ENCODE measurements around the gene ATP6V0E2. TPM values are rescaled to one million over a fixed set of nuclear protein-coding genes. Genes with fewer than 3 reads are reported as not detected.

Gene ATP6V0E2
- total RNA-seq, 1 experiment from 2014 or later = 35.6 TPM

DNA sequence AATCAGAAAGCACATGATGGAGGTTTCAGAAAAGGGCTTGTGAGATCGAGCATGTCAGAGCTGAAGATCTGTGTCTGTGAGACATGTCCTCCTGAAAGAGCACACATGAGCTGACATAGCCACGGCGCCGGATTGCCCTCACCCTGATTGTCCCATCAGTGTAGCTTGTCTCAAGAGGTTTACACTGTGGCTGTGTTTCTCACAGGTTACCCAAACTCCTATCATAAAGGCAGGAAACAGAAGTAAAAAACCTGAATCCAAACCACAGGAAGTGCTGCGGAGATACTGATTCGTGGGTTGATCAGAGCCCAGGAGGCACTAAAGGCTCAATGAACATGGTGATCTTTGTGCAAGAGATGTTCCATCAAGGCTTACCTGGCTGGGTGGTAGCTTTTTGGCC lies 3.9 kb upstream of the ATP6V0E2 start:
- no peak overlapping the region for H3K4me2 ChIP-seq
- no peak overlapping the region for H2AFZ ChIP-seq
- ChIA-PET CTCF (no interaction called here), POLR2A (ENCODE audit: unreplicated experiment) (no interaction called here)
- TF ChIP-seq, protein P1, sequence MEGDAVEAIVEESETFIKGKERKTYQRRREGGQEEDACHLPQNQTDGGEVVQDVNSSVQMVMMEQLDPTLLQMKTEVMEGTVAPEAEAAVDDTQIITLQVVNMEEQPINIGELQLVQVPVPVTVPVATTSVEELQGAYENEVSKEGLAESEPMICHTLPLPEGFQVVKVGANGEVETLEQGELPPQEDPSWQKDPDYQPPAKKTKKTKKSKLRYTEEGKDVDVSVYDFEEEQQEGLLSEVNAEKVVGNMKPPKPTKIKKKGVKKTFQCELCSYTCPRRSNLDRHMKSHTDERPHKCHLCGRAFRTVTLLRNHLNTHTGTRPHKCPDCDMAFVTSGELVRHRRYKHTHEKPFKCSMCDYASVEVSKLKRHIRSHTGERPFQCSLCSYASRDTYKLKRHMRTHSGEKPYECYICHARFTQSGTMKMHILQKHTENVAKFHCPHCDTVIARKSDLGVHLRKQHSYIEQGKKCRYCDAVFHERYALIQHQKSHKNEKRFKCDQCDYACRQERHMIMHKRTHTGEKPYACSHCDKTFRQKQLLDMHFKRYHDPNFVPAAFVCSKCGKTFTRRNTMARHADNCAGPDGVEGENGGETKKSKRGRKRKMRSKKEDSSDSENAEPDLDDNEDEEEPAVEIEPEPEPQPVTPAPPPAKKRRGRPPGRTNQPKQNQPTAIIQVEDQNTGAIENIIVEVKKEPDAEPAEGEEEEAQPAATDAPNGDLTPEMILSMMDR (conservative IDR thresholded peaks at IDR 0.05) = no peak
- no peak for TF ChIP-seq EZH2 (IDR thresholded peaks at IDR 0.05; ENCODE audit: low read depth)
- no peak for DNase-seq
- no peaks in the 10 kb centered on the region for H3K9me3 ChIP-seq (ENCODE audit: insufficient read depth, low read depth)
- peaks cover 5% of the 10 kb centered on the region; the same call in 1 of the 2 replicates for H3K4me1 ChIP-seq (replicated peaks; ENCODE audit: insufficient read depth)
- intact Hi-C loops (cut with micrococcal nuclease; ENCODE audit: unreplicated experiment) = loop anchor here (5.0 to 10.0 kb wide), 2 partner anchors 63 to 245 kb away; no protein-coding TSS in a partner anchor
- H3K36me3 ChIP-seq (ENCODE audit: low read depth) = no peaks in the 10 kb centered on the region
- H3K79me2 ChIP-seq (ENCODE audit: low read depth) = no peaks in the 10 kb centered on the region
- H3F3A ChIP-seq (ENCODE audit: insufficient read depth, low read depth) = peaks cover 19% of the 10 kb centered on the region; the same call in 1 of the 2 replicates
- H3K9me2 ChIP-seq (ENCODE audit: insufficient read depth) = no peaks in the 10 kb centered on the region
- BruUV-seq (replicated peaks) = no TSS peak
- no peaks in the 10 kb centered on the region for H4K20me1 ChIP-seq (ENCODE audit: insufficient read depth)
- no peak overlapping the region for H3K27ac ChIP-seq
- H3K27me3 ChIP-seq (ENCODE audit: insufficient read depth, low read depth) = no peaks in the 10 kb centered on the region
- no peak overlapping the region for H3K4me3 ChIP-seq

DNA sequence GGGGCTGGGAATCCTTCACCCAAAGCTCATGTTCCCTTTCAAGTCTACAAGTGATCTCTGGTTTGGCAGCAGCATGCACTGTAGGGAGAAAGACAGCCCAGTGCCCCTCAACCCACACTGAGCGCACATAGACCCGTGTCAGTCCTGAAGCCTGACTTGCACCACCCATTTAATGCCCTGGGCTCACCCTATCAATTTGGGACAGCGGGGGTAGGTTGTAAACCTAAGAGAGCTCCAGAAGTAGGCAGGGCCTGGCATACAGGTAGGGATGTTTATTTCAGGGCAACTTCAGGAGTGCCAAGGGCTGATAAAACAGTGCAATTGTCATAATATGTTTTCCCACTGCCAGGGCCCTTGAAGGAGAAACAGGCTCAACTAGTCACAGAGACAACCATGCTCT lies 3.5 kb upstream of the ATP6V0E2 start:
- no peak overlapping the region for H3K4me3 ChIP-seq
- H3F3A ChIP-seq (ENCODE audit: insufficient read depth, low read depth) = peaks cover 19% of the 10 kb centered on the region; the same call in 1 of the 2 replicates
- no peaks in the 10 kb centered on the region for H4K20me1 ChIP-seq (ENCODE audit: insufficient read depth)
- ChIA-PET CTCF (no interaction called here), POLR2A (ENCODE audit: unreplicated experiment) (no interaction called here)
- no peaks in the 10 kb centered on the region for H3K36me3 ChIP-seq (ENCODE audit: low read depth)
- no peak for TF ChIP-seq EZH2 (IDR thresholded peaks at IDR 0.05; ENCODE audit: low read depth)
- TF ChIP-seq, protein P1 (conservative IDR thresholded peaks at IDR 0.05) = no peak
- no peak overlapping the region for H3K4me2 ChIP-seq
- intact Hi-C loops (cut with micrococcal nuclease; ENCODE audit: unreplicated experiment) = loop anchor here (5.0 to 10.0 kb wide), 2 partner anchors 63 to 245 kb away; no protein-coding TSS in a partner anchor
- H3K9me3 ChIP-seq (ENCODE audit: insufficient read depth, low read depth) = no peaks in the 10 kb centered on the region
- no peak for DNase-seq
- BruUV-seq (replicated peaks) = no TSS peak
- no peak overlapping the region for H2AFZ ChIP-seq
- no peaks in the 10 kb centered on the region for H3K79me2 ChIP-seq (ENCODE audit: low read depth)
- peaks cover 5% of the 10 kb centered on the region; the same call in 1 of the 2 replicates for H3K4me1 ChIP-seq (replicated peaks; ENCODE audit: insufficient read depth)
- no peak overlapping the region for H3K27ac ChIP-seq
- no peaks in the 10 kb centered on the region for H3K27me3 ChIP-seq (ENCODE audit: insufficient read depth, low read depth)
- H3K9me2 ChIP-seq (ENCODE audit: insufficient read depth) = no peaks in the 10 kb centered on the region

DNA sequence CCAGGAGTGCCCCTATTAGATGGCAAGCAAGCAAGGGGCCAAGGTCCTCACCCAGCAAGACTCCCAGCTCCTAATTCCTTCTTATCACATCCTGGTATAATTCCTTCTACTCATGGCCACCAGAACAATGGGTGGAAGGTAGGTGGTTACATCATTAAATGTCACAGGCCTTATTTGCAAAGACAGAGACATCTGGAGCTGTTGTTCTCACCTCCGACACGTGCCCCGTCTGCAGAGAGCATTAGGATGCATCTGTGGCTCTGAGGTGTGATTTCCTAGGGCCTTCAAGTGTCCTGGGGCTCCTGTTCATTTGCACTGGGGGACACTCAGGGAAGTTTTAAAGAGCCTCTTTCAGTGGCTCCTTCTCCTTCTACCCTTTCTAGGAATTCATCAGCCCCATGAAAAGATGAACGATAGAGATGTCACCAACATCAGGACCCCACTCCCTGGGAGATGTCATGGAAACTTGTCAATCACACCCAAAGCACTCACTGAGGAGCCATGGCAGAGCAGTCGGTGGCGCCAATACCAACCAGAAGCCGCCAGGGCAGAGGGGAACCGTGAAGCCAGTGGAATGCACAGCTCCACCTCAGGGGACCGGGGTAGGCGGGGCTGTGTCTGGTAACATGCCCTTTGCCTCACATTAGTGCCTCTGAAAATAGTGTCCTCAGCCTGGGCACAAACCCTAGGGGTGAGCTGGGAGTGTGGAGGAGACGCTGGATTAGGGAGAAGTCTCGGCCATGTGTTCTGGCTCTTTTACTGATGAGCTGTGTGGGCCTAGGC lies 2.9 kb upstream of the ATP6V0E2 start:
- CTCF ChIA-PET = no interaction called here
- no peak for DNase-seq

More for the DNA sequence above, 2.9 kb upstream of the ATP6V0E2 start:
- POLR2A ChIA-PET (ENCODE audit: unreplicated experiment) = no interaction called here
- intact Hi-C loops (cut with micrococcal nuclease; ENCODE audit: unreplicated experiment) = loop anchor here (1.0 to 10.0 kb wide), 3 partner anchors 15 to 246 kb away; no protein-coding TSS in a partner anchor
- Histone ChIP-seq H3K27ac (no peak overlapping the region), H3K9me2 (ENCODE audit: insufficient read depth) (no peaks in the 10 kb centered on the region), H3K4me1 (replicated peaks; ENCODE audit: insufficient read depth) (peaks cover 5% of the 10 kb centered on the region; the same call in 1 of the 2 replicates), H3F3A (ENCODE audit: insufficient read depth, low read depth) (peaks cover 19% of the 10 kb centered on the region; the same call in 1 of the 2 replicates), H3K9me3 (ENCODE audit: insufficient read depth, low read depth) (no peaks in the 10 kb centered on the region), H3K27me3 (ENCODE audit: insufficient read depth, low read depth) (no peaks in the 10 kb centered on the region), H4K20me1 (ENCODE audit: insufficient read depth) (no peaks in the 10 kb centered on the region), H3K36me3 (ENCODE audit: low read depth) (no peaks in the 10 kb centered on the region), H3K4me2 (no peak overlapping the region), H3K79me2 (ENCODE audit: low read depth) (no peaks in the 10 kb centered on the region), H3K4me3 (no peak overlapping the region), H2AFZ (no peak overlapping the region)
- TF ChIP-seq EZH2 (IDR thresholded peaks at IDR 0.05; ENCODE audit: low read depth) = no peak
- TF ChIP-seq, protein P1 (conservative IDR thresholded peaks at IDR 0.05) = no peak
- BruUV-seq (replicated peaks) = no TSS peak
